Karpas-422 (cell line): ENCODE results near the gene EP400. TPM values are rescaled to one million over a fixed set of nuclear protein-coding genes. Genes with fewer than 3 reads are reported as not detected.

Experiments used
- DNase-seq: peaks from one replicate; pipeline ENCODE4 v3.0.0-alpha.2; 2015
- H2AFZ ChIP-seq: fragments of 200-600 bp; sonication (generic); 2 replicates; pipeline ENCODE4 v1.6.1; 2014; ENCODE audit warnings: antibody characterized with exemption, low read length, mixed read lengths
- H3K27ac ChIP-seq: fragments of 200-600 bp; sonication (generic); 2 replicates; pipeline ENCODE4 v1.5.1; 2014; ENCODE audit warnings: mild to moderate bottlenecking, low read length, moderate library complexity
- H3K27me3 ChIP-seq: fragments of 200-600 bp; sonication (generic); 2 replicates; pipeline ENCODE4 v1.6.1; 2014; ENCODE audit warnings: low read length, mixed read lengths
- H3K36me3 ChIP-seq: fragments of 200-600 bp; sonication (generic); 2 replicates; pipeline ENCODE4 v1.6.1; 2014; ENCODE audit warnings: low read length, mixed read lengths; ENCODE audit not compliant: insufficient read depth
- H3K4me1 ChIP-seq: fragments of 200-600 bp; sonication (generic); 2 replicates; pipeline ENCODE4 v1.6.1; 2014; ENCODE audit warnings: mild to moderate bottlenecking, low read length, mixed read lengths
- H3K4me2 ChIP-seq: fragments of 200-600 bp; sonication (generic); 2 replicates; pipeline ENCODE4 v1.6.1; 2014; ENCODE audit warnings: low read length, low read depth, mild to moderate bottlenecking; ENCODE audit not compliant: poor library complexity, severe bottlenecking
- H3K4me3 ChIP-seq: fragments of 200-600 bp; sonication (generic); 2 replicates; pipeline ENCODE4 v1.5.1; 2014; ENCODE audit warnings: mild to moderate bottlenecking, antibody characterized with exemption, low read length, mixed read lengths
- H3K79me2 ChIP-seq: fragments of 200-600 bp; sonication (generic); 2 replicates; pipeline ENCODE4 v1.6.1; 2014; ENCODE audit warnings: mild to moderate bottlenecking, low read length, mixed read lengths
- H3K9ac ChIP-seq: fragments of 200-600 bp; sonication (generic); 2 replicates; pipeline ENCODE4 v1.6.0; 2014; ENCODE audit warnings: low read length
- H3K9me2 ChIP-seq: fragments of 200-600 bp; sonication (generic), shearing (Covaris generic); replicated peaks from 2 replicates; pipeline ENCODE4 v1.6.0; 2014; ENCODE audit warnings: mild to moderate bottlenecking, low read length, moderate library complexity; ENCODE audit not compliant: insufficient read depth
- H3K9me3 ChIP-seq: fragments of 300-700, 200-600 bp; sonication (generic); 2 replicates; pipeline ENCODE4 v1.6.1; 2014; ENCODE audit warnings: low read length, mixed read lengths
- H4K20me1 ChIP-seq: fragments of 200-600 bp; sonication (generic); 2 replicates; pipeline ENCODE4 v1.6.1; 2014; ENCODE audit warnings: mild to moderate bottlenecking, antibody characterized with exemption, low read length, low read depth; ENCODE audit not compliant: insufficient read depth
- small RNA-seq: library from RNA; depleted of rRNA; stranded (forward); fragments of <200 nt; gene quantifications from one replicate; pipeline ENCODE3, GENCODE V24; 2014
- total RNA-seq: library from RNA; depleted of rRNA; stranded (reverse); fragments of >200 nt; shearing (Covaris generic); gene quantifications from 2 replicates; pipeline ENCODE4 v1.2.3, GENCODE V29; 2014; ENCODE audit warnings: low replicate concordance; rRNA removed

The EP400 gene
- total RNA-seq, 1 experiment from 2014 or later: 13.7 TPM

- peaks cover 66% of the 10 kb centered on the region for H3K36me3 ChIP-seq
Measured at GRCh38 chr12:132123970-132124765, 174.4 kb downstream of the EP400 start.

GRCh38 chr12:132124766-132125425 lies 175.2 kb downstream of the EP400 start:
- H3K4me1 ChIP-seq: no peaks in the 10 kb centered on the region; the same call in 1 of the 2 replicates
- H4K20me1 ChIP-seq: no peaks in the 10 kb centered on the region
- H3K27ac ChIP-seq: no peak overlapping the region
- H3K4me3 ChIP-seq: no peak overlapping the region
- peaks cover 66% of the 10 kb centered on the region for H3K36me3 ChIP-seq
- no peak overlapping the region for H3K9ac ChIP-seq
- no peak for DNase-seq
- no peaks in the 10 kb centered on the region for H3K9me2 ChIP-seq
- H3K27me3 ChIP-seq: no peaks in the 10 kb centered on the region
- H3K4me2 ChIP-seq: no peak overlapping the region
- peaks cover 7% of the 10 kb centered on the region; the same call in 1 of the 2 replicates for H3K9me3 ChIP-seq
- H3K79me2 ChIP-seq: no peaks in the 10 kb centered on the region
- H2AFZ ChIP-seq: no peak overlapping the region

More at GRCh38 chr12:132123970-132124765, 174.4 kb downstream of the EP400 start:
- no peaks in the 10 kb centered on the region for H3K9me2 ChIP-seq
- no peak for DNase-seq
- no peaks in the 10 kb centered on the region; the same call in 1 of the 2 replicates for H3K4me1 ChIP-seq
- no peak overlapping the region for H3K4me2 ChIP-seq
- no peaks in the 10 kb centered on the region for H3K79me2 ChIP-seq
- H3K9me3 ChIP-seq: peaks cover 7% of the 10 kb centered on the region; the same call in 1 of the 2 replicates
- H3K9ac ChIP-seq: no peak overlapping the region
- H3K27ac ChIP-seq: no peak overlapping the region
- H3K4me3 ChIP-seq: no peak overlapping the region
- no peaks in the 10 kb centered on the region for H3K27me3 ChIP-seq
- no peaks in the 10 kb centered on the region for H4K20me1 ChIP-seq
- H2AFZ ChIP-seq: no peak overlapping the region

- Histone ChIP-seq H3K4me1 (no peaks in the 10 kb centered on the region; the same call in 1 of the 2 replicates), H3K9me2 (no peaks in the 10 kb centered on the region), H3K4me2 (no peak overlapping the region), H3K27ac (no peak overlapping the region), H3K27me3 (no peaks in the 10 kb centered on the region), H4K20me1 (no peaks in the 10 kb centered on the region), H3K4me3 (no peak overlapping the region), H3K36me3 (peaks cover 66% of the 10 kb centered on the region), H3K79me2 (no peaks in the 10 kb centered on the region), H2AFZ (no peak overlapping the region), H3K9me3 (peaks cover 7% of the 10 kb centered on the region; the same call in 1 of the 2 replicates), H3K9ac (no peak overlapping the region)
- no peak for DNase-seq
Measured at GRCh38 chr12:132125736-132126135, 176.0 kb downstream of the EP400 start.

- Histone ChIP-seq H2AFZ (no peak overlapping the region), H3K27me3 (no peaks in the 10 kb centered on the region), H3K9me2 (no peaks in the 10 kb centered on the region), H4K20me1 (no peaks in the 10 kb centered on the region), H3K36me3 (peaks cover 59% of the 10 kb centered on the region), H3K4me1 (no peaks in the 10 kb centered on the region; the same call in 1 of the 2 replicates), H3K4me2 (no peak overlapping the region), H3K27ac (no peak overlapping the region), H3K4me3 (no peak overlapping the region), H3K9me3 (peaks cover 7% of the 10 kb centered on the region; the same call in 1 of the 2 replicates), H3K79me2 (no peaks in the 10 kb centered on the region), H3K9ac (no peak overlapping the region)
- DNase-seq: no peak
Measured at GRCh38 chr12:132127041-132127440, 177.3 kb downstream of the EP400 start.

GRCh38 chr12:132129007-132129406 lies 179.3 kb downstream of the EP400 start:
- Histone ChIP-seq H4K20me1 (no peaks in the 10 kb centered on the region), H3K4me3 (no peak overlapping the region), H3K27ac (no peak overlapping the region), H3K9me3 (peaks cover 7% of the 10 kb centered on the region; the same call in 1 of the 2 replicates), H3K4me2 (no peak overlapping the region), H3K9ac (no peak overlapping the region), H3K4me1 (no peaks in the 10 kb centered on the region; the same call in 1 of the 2 replicates), H3K36me3 (peaks cover 46% of the 10 kb centered on the region), H3K27me3 (no peaks in the 10 kb centered on the region), H3K9me2 (no peaks in the 10 kb centered on the region), H3K79me2 (no peaks in the 10 kb centered on the region), H2AFZ (no peak overlapping the region)
- DNase-seq: no peak

- peaks cover 30% of the 10 kb centered on the region for H3K36me3 ChIP-seq
- H3K27ac ChIP-seq: no peak overlapping the region
- H3K9ac ChIP-seq: no peak overlapping the region
- H3K4me1 ChIP-seq: no peaks in the 10 kb centered on the region; the same call in 1 of the 2 replicates
- H2AFZ ChIP-seq: no peak overlapping the region
- no peak for DNase-seq
- H3K27me3 ChIP-seq: no peaks in the 10 kb centered on the region
- no peak overlapping the region for H3K4me2 ChIP-seq
- H3K9me3 ChIP-seq: peaks cover 7% of the 10 kb centered on the region; the same call in 1 of the 2 replicates
- no peak overlapping the region for H3K4me3 ChIP-seq
- no peaks in the 10 kb centered on the region for H4K20me1 ChIP-seq
- no peaks in the 10 kb centered on the region for H3K9me2 ChIP-seq
- H3K79me2 ChIP-seq: no peaks in the 10 kb centered on the region
Measured at GRCh38 chr12:132130690-132131089, 180.9 kb downstream of the EP400 start.

Small RNA genes lying within 50 kb of the gene (small RNA-seq; reads per million reads assigned to genes)
- gene AC131009.3: 0.12 reads per million
- not detected for gene AC137590.2
- 8.7 reads per million, percentile 89 among the genes with 10 or more reads in this experiment for gene SNORA49

Other genes with a start within 250 kb of the EP400 start
- gene SFSWAP, start 238.9 kb upstream of the EP400 start, total RNA-seq: 30.0 and 48.8 TPM in 2 replicates
- gene MMP17, start 121.5 kb upstream of the EP400 start, total RNA-seq: not detected in 2 replicates
- 2.8 and 6.9 TPM in 2 replicates for gene ULK1, start 55.3 kb upstream of the EP400 start, total RNA-seq
- 11.9 and 32.3 TPM in 2 replicates for gene PUS1, start 20.7 kb upstream of the EP400 start, total RNA-seq
- gene DDX51, start 194.4 kb downstream of the EP400 start, total RNA-seq: 6.4 and 14.9 TPM in 2 replicates
- 10.4 and 20.5 TPM in 2 replicates for gene NOC4L, start 194.5 kb downstream of the EP400 start, total RNA-seq